NCI-H2196 (cell line): ENCODE data around the gene DEFB131B.
"Not testable (repeated sequence)": the region's sequence is repeated elsewhere in the genome, so short reads cannot be mapped to it uniquely, and the experiment has no call there.

ENCODE experiments used
- DNase-seq: peaks from one replicate; lab custom pipeline; 2025; ENCODE audit not compliant: unreplicated experiment; lab: John Stamatoyannopoulos, UW

DEFB131B gene

DNA sequence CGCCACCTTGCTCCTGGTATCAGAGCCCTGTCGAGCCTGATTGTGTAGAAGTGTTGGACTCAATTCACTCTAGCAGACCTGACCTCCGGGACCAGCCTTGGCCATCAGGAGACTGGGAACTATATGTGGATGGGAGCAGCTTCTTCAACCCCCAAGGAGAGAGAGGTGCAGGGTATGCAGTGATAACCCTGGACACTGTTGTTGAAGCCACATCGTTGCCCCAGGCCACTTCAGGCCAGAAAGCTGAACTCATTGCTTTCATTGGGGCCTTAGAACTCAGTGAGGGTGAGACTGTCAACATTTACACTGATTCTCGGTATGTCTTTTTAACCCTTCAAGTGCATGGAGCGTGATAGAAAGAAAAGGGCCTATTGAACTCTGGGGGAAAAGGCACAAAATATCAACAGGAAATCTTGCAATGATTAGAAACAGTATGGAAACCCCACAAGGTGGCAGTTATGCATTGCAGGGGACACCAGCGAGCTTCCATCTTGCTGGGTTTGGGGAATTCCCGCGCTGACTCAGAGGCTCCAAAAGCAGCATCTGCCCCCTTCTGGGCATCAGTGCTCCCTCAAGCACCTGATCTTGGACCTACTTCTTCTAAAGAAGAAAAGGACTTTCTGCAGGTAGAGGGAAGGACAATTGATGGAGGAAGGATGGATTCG lies 33.2 kb downstream of the DEFB131B start:
- DNase-seq = not testable (repeated sequence)

DNA sequence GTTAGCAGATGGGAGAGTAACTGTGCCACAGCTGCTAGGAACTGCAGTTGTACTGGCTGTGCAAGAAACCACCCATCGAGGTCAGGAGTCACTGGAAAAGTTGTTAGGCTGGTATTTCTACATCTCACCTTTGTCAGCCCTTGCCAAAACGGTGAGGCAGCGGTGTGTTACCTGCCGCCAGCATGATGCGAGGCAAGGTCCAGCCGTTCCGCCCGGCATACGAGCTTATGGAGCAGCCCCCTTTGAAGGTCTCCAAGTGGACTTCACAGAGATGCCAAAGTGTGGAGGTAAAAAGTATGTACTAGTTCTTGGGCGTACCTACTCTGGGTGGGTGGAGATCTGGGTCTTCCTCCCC lies 33.7 kb downstream of the DEFB131B start:
- DNase-seq = not testable (repeated sequence)

DNA sequence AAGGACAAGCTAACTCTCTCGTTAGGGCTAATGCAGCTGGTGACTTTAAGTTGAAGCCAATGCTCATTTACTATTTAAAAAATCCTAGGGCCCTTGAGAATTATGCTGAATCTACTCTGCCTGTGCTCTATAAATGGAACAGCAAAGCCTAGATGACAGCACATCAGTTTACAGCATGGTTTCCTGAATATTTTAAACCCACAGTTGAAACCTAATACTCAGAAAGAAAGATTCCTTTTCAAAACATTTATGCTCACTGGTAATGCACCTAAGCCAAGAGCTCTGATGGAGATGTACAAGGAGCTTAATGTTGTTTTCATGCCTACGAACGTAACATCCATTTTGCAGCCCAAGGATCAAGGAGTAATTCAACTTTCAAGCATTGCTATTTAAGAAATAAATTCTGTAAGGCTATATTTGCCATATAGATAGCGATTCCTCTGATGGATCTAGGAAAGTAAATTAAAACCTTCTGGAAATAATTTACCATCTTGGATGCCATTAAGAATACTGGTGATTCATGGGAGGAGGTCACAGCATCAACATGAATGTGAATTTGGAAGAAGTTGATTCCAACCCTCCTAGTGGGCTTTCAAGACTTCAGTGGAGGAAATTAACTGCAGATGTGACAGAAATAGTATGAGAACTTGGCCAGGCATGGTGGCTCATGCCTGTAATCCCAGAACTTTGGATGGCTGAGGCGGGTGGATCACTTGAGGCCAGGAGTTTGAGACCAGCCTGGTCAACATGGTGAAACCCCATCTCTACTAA lies 35.7 kb downstream of the DEFB131B start:
- no peak for DNase-seq

DNA sequence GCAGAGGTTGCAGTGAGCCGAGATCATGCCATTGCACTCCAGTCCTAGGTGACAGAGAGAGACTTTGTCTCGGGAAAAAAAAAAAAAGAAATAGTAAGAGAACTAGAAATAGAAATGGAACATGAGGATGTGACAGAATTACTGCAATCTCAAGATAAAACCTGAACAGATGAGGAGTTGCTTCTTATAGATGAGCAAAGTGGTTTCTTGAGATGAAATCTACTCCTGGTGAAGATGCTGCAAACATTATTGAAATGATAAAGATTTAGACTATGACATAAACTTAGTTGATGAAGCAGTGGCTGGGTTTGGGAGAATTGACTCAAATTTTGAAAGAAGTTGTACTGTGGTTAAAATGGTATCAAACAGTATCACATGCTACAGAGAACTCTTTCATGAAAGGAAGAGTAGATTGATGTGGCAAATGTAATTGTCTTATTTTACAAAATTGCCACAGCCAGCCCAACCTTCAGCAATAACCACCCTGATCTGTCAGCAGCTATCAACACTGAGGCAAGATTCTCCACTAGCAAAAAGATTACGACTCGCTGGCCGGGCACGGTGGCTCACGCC lies 36.5 kb downstream of the DEFB131B start:
- DNase-seq = no peak

DNA sequence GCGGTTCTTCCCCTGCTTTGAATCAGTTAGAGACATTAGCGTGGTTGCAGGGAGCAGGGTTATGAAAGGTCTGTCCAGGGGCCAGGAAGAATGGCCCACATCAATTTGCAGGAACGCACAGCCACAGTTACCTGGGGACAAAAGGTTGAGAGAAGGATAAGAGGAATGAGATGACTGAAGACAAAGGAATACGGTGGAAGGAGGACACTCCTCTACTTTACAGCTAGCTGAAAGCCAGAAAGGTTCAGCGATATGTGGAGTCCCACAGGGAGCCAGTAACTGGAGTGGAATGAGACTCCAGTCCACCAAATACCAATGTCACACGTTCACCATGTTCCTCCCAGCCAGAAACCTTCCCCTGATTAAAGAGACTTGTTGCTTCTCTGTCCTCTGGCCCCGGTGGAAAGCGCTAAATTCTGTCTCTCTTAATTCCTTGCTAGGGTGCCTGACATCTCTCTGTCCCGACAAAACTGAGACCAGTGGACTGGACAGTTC lies 39.4 kb downstream of the DEFB131B start:
- no peak for DNase-seq

DNA sequence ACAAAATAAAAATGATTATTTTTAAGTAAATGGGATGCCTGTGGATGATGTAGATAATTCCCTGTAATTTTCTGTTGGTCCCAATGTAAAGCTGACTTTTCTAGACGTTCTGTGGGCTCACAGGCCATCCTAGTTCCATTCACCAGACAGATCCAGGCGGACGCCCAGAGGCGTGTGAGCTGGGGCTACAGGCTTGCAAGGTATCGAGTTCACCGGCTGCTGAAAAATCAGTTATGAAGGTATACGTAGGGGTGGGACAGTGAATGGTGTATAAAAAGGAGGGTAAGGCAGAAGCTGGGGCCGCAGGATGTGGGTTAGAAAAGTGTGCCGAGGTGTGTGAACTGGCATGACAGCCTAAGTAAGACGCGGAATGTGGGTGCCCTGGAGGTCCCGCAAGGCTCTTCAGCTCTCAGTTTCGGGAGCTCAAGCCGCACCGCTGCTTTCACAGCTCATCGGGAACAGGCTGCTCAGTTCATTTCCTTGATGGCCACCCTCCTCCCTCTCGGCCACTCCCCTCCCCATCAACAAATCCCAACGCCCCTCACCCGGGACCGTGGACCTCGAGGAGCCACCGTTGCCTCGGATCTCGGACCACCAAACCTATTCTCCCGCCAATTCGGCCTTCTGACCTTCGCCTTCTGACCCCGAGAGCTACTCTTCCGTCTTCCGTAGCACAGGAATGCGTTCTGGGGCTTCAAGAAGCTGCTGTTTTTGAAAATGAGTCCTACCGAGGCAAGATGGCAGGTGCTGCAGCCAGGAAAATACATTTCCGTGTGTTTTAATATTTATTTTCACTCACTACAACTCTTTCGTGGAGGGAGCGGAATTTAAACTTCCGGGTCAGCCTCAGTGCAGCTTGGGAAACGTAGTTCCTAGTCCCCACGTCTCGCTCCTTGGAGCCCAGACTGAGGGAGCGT lies 49.8 kb downstream of the DEFB131B start, which contains the start of gene XNDC1N:
Gene XNDC1N (minus strand): TSS at position 775 of the 917 bp plus-strand sequence. CDS start 5,241 bp downstream, outside the sequence.
- DNase-seq = peak; percentile 22

DNA sequence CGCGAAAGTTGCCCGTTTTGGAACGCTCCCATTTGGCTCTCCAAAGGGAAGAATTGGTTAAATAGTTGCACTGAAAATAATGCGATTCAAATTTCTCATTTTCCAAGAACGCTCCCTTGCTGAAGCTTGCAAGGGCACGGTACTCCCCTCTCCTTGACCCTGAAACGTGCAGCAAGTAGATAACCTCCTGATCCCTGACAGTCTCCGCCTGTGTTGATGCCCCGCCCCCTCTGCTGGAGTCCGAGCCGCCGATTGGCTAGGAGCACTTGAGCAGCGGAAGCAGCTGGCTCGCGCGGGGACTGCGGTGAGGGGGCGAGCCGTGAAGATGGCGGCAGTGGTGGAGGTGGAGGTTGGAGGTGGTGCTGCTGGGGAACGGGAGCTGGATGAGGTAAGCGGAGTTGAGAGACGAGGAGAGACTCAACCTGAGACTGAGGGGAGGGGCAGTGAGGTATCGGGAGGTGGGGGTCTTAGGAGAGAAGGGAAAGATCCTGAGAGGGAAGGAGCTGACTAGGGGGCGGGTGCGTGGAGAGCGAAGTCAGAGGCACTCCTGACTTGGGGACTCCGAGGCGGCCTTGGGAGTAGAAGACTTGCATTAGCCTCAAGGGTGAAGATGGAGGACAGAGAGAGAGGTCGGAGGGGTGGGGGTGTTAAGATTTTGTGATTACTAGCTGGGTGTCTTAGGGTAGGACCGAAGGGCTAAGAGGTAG lies 50.6 kb downstream of the DEFB131B start, which contains the start of gene RNF121:
Gene RNF121 (plus strand): TSS at position 310 of the 707 bp plus-strand sequence. CDS start 16 bp downstream, at position 326.
- DNase-seq = peak; percentile 96

DNA sequence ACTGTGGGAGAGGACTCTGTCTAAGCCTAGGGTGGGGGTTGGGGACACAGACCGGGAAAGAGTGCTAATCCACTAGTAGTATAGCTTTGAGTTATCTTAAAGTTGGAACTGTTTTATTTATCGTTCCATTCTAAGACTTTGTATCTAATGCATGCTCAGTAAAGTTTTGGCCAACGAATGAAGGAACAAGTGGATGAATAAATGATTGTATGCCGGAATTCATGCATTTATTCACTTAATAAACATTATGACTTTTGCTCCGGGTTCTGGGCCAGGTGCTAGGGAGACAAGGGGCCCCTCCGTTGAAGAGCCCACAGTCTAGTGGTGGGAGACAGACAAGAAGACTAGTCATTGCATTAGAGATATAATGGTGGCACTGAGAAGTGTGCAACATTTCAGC lies 51.2 kb downstream of the DEFB131B start:
- DNase-seq = no peak

DNA sequence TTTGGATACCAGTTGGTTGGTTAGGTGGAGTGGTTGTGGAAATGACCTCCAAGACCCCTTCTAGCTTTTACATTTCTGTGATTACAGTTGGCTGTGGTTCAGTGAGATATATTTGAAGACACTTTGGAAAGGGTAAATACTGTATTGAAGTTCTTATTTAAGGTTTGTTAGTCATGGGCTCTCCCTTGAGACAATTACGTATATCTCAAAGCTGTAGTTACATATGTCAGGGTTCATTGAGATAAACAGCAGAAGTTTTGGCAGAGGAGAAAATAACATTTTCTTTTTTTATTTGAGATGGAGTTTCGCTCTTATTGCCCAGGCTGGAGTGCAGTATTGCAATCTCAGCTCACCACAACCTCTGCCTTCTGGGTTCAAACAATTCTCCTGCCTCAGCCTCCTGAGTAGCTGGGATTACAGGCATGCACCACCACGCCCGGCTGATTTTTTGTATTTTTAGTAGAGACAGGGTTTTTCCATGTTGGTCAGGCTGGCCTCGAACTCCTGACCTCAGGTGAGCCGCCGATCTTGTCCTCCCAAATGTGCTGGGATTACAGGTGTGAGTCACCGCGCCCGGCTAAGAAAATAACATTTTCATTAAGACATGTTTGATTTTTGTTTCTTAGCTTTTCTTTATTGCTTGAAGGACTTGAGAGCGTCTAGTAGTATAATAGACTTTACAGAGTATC lies 52.4 kb downstream of the DEFB131B start:
- DNase-seq = no peak

DNA sequence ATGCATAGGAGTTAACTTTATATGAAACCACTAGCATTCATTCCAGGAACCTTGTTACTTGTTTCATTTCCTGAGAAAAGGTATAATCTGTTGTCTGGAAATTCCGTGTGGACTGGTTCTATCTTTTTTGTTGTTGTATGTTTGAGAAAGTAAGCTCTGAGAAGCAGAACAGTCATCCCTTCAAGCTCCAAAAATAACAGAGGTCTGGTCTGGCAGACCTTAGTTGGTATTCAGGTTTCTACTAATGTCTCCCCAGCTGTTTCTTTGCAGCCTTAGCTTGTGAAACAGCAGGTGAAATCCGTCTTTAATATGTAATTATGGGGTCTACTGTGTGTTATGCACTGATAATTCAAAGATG lies 53.0 kb downstream of the DEFB131B start:
- DNase-seq = no peak

DNA sequence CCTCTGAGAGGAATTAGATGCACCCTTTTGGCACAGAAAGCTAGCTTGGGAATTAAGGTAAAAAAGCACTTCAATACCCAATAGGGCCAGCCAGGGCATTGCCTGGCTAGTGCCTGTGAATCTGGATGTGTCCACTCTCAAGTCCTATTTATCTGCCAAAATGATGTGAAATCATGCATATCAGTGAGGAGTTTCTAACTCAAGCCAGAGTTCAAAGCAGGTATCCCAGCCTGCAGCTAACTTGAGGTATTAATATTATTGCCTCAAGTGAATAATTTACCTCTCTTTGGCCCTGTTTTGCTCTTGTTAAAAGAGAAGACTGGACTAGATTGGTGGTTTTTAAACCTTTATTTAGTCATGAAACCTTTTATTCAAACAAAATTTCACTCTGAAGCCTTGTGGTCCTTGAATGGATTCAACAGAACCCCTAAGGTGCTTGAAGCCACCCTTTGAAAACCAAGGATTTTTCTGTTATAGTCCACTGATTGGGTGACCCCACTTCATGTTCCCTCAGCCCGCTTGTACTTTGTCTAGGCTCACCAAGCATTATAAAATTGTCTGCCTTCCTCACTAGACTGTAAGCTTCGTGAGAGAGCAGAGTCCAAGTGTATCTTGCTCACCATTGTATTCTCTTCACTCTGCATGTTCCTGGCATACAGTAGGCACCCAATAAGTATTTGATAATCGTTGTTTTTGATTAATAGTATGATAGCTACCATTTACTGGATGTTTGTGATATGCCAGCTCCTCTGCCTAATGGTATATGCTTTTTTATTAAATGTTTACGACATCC lies 55.1 kb downstream of the DEFB131B start:
- no peak for DNase-seq
